ENCODE measurements around the gene GSN.

DNA sequence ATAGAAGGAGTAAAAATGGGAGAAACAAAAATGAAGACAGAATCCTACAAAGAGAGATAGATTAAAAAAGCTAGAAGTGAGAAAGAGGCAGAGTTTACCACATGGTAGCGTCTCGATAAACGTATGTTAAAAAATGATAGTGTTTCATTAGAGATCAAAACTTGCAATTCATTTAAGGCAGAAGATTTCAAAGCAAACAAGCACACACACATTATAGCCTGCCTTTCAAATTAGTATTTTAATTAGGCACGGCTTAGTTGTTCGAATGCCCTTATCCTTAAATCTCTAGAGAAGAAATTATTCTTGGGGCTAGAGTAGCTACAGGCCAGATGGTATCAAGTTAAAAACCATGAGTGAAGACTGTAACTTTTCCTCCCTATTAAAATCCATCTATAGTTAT is 96.1 kb downstream of the GSN start:
- TF ChIP-seq, protein P1, sequence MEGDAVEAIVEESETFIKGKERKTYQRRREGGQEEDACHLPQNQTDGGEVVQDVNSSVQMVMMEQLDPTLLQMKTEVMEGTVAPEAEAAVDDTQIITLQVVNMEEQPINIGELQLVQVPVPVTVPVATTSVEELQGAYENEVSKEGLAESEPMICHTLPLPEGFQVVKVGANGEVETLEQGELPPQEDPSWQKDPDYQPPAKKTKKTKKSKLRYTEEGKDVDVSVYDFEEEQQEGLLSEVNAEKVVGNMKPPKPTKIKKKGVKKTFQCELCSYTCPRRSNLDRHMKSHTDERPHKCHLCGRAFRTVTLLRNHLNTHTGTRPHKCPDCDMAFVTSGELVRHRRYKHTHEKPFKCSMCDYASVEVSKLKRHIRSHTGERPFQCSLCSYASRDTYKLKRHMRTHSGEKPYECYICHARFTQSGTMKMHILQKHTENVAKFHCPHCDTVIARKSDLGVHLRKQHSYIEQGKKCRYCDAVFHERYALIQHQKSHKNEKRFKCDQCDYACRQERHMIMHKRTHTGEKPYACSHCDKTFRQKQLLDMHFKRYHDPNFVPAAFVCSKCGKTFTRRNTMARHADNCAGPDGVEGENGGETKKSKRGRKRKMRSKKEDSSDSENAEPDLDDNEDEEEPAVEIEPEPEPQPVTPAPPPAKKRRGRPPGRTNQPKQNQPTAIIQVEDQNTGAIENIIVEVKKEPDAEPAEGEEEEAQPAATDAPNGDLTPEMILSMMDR (IDR thresholded peaks at IDR 0.05), result no peak
- TF ChIP-seq POLR2AphosphoS5 (IDR thresholded peaks at IDR 0.05), result no peak
